Epithelial cell of prostate (primary cell): ENCODE results near the gene FBXL12.
"Not testable (repeated sequence)": the region's sequence is repeated elsewhere in the genome, so short reads cannot be mapped to it uniquely, and the experiment has no call there.

Experiments
- DNase-seq: peaks from one replicate; pipeline ENCODE4 v3.0.0-alpha.2; 2011; ENCODE audit warnings: low read depth, low spot score
- H3K27ac ChIP-seq: fragments of 450-650 bp; 2 replicates; pipeline ENCODE4 v1.5.1; 2017; ENCODE audit warnings: mild to moderate bottlenecking

FBXL12 gene

GRCh38 chr19:9842834-9843625, 24.2 kb upstream of the FBXL12 start:
- no peak for DNase-seq
- H3K27ac ChIP-seq = no peak overlapping the region

DNA sequence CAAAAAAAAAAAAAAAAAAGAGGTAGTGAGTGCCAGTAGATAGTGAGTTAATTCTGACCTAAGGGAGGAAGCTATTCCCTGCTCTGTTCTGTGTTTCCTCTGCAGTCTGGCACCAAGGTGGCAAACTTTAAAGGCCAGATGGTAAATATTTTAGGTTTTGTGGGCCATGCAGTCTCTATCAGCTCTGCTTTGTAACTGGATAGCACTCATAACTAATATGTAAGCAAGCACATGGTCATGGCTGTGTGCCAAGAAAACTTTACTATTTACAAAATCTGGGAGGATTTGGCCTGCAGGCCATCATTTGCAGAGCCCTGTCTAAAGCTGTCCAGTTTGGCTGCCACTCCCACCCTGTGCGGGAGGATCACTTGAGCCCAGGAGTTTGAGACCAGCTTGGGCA, 20.5 kb upstream of the FBXL12 start:
- no peak for DNase-seq
- no peak overlapping the region for H3K27ac ChIP-seq

GRCh38 chr19:9838324-9838723, 19.4 kb upstream of the FBXL12 start:
- H3K27ac ChIP-seq = no peak overlapping the region
- no peak for DNase-seq

DNA sequence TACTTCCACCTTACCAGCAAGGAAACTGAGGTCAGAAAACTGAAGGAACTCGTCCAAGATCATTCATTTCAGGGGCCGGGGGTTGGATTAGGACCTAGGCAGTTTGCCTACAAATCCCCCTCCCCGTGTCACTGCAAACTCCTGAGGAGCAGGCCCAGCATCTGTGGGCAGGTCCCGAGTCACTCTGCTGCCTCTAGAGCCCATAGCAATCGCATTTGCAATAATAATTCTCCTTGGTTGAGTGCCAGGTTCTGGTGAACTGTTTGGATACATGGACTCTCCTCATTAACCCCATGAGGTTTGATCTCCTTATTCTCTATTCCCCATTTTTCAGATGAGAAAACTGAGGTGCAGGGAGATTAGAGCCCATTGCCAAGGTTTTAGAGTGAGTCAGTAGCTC, 17.1 kb upstream of the FBXL12 start:
- no peak for DNase-seq
- no peak overlapping the region for H3K27ac ChIP-seq

GRCh38 chr19:9835507-9835949, 16.6 kb upstream of the FBXL12 start:
- no peak for DNase-seq

DNA sequence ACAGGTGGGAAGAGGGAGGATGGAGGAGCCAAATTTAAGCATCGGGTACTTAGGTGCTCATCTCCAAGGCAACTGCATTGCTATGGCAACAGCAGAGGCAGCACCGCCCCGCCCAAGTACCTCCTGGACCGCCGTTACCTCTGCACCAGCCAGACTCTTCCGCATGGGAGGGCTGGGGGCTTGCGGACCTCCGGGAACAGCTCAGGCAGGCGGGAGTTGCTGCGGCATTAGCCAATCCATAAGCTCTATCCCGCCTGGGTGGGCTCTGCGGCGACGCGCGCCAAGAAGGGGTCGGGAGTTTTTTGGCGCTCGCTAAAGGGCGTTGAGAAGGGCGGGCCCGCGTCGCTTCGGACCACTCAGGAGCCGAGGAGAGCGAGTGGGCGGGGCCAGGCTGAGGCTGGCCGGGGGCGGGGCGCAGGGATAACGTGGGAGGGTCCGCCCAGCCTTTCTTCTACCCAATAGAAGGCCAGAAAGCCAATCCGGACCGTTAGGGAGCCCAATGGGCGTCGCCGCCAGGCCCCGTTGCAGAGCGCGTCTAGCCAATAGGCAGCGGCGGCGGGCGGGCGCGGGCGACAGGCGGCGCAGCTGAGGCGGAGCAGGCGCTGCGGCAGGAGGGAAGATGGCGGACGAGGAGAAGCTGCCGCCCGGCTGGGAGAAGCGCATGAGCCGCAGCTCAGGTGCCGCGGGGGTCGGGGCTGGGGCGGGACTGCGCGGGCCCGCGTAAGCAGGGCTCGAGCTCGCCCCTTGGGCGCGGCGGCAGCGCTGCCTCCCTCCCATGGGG, 16.0 kb upstream of the FBXL12 start, which contains the start of gene PIN1:
Gene PIN1 (plus strand): TSS at position 593 of the 781 bp plus-strand sequence. CDS start 27 bp downstream, at position 620.
- peak; percentile 89 for DNase-seq
- no peak within 1 kb of the TSS for H3K27ac ChIP-seq

More at GRCh38 chr19:9835507-9835949, 16.6 kb upstream of the FBXL12 start:
- H3K27ac ChIP-seq = no peak overlapping the region

GRCh38 chr19:9834307-9834725, 15.4 kb upstream of the FBXL12 start:
- no peak overlapping the region for H3K27ac ChIP-seq
- DNase-seq = no peak

GRCh38 chr19:9828551-9829063, 9.7 kb upstream of the FBXL12 start:
- H3K27ac ChIP-seq = peak overlapping the region; percentile 74
- DNase-seq = no peak

DNA sequence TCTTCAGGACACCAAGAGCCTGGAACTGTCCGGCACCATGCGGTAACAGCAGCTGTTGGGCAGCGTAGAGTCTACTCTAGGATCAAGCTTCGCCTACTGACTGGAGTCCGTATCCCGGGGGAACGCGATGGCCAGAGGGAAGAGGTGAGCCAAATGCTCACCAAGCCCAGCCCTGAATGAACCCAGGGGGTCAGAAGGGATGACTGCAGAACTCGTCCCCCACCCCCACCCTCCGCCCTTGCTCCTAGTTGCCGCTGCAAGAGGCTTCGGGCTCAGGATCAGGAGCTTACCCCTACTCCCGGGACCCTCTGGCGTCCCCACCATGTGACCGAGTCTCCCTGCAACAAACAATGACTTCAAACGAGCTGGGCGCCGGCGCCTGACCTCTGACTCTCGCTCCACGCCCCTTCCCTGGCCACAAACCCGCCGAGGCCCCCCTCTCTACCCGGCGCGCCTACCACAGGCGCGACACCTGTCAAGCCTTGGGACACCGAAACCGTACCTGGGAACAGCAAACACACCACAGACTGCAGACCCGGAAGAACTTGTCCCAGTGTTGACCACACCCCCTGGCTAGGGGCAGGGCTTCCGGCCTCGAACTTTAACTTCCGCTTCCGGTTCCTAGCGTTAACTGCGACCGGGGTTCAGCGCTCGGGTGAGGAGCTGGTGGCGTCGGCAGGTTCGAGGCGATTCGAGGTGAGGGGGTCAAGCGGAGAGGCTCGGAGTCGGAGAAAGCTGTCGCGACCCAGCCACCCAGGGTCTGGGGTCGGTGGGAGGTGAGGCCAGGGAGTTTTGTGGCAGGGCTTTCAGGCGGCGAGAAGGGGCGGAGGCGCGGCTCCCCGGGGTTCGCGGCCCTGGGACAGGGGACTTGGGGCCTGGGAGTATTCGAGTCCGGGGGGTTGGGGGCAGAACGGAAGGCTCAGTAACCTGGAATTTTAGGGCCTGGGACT, 8.7 kb upstream of the FBXL12 start, which contains the start of gene UBL5:
Gene UBL5 (plus strand): TSS at position 630 of the 950 bp plus-strand sequence. CDS start 420 bp downstream, outside the sequence.
- H3K27ac ChIP-seq = peak within 1 kb of the TSS; percentile 74
- DNase-seq = peak; percentile 62

DNA sequence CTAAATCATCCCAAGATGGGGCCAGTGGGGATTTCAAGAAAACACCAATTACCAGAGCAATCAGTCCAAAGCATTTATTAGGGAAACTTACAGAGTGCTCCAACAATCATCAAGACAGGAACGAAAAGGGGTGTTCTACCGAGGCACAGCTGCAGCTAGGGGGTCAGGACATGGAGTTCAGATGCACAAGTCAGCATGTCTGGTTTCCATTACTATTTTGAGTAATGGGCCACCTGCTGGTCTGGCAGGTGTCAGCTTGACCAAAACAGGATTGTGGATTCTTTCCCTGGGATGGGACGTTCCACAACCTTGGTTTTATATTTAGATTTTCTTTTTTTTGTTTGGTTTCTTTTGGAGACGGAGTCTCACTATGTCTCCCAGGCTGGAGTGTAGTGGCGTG, 4.9 kb upstream of the FBXL12 start:
- no peak overlapping the region for H3K27ac ChIP-seq
- no peak for DNase-seq

DNA sequence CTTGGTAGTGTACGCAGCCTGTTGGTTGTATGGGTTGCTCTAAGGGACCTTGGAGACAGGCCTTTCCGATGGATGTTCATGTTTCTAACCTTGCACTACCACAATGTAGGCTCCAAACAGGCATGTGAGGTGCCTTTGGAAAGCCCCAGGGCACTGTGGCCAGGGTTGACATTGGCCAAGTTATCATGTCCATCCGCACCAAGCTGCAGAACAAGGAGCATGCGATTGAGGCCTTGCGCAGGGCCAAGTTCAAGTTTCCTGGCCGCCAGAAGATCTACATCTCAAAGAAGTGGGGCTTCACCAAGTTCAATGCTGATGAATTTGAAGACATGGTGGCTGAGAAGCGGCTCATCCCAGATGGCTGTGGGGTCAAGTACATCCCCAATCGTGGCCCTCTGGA, 1.2 kb upstream of the FBXL12 start:
- not testable (repeated sequence) for DNase-seq
- peak overlapping the region; percentile 89 for H3K27ac ChIP-seq

- DNase-seq = no peak
Observed at GRCh38 chr19:9819596-9819909, 674 bp upstream of the FBXL12 start.

DNA sequence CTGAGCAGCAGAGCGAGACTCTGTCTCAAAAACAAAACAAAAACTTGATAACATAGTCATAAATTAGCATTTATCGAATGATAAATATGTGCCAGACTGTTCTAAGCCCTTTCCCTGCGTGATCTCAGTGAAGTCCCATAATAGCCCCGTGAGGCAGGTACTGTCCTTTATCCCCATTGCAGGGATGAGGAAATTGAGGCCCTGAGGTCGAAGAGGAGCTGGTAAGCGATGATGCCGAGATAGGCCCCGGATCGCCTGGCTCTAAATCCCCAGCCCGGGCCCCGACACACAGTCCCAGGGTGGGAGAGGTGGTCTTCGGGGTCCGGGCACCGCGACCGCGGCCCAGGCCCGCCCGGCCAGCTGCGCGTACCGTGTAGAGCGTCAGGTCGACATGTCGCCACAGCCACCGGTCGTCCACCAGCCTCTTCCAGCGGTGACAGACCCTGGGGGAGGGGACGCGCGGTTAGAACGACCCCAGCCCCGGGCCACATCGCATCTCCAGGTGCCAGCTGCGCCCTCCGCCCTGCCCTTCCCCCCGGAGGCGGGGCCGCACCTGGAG, 625 bp downstream of the FBXL12 start:
- H3K27ac ChIP-seq = peak overlapping the region; percentile 89
- DNase-seq = no peak

More at GRCh38 chr19:9819596-9819909, 674 bp upstream of the FBXL12 start:
- peak overlapping the region; percentile 89 for H3K27ac ChIP-seq

GRCh38 chr19:9811139-9811538, 7.7 kb downstream of the FBXL12 start:
- DNase-seq = no peak
- no peak overlapping the region for H3K27ac ChIP-seq

- DNase-seq = no peak
- H3K27ac ChIP-seq = no peak overlapping the region
Observed at GRCh38 chr19:9808855-9809824, 9.7 kb downstream of the FBXL12 start.

GRCh38 chr19:9806803-9807202, 12.1 kb downstream of the FBXL12 start:
- DNase-seq = no peak
- H3K27ac ChIP-seq = no peak overlapping the region

- no peak for DNase-seq
- no peak overlapping the region for H3K27ac ChIP-seq
Observed at GRCh38 chr19:9801976-9802375, 16.9 kb downstream of the FBXL12 start.

- no peak for DNase-seq
- H3K27ac ChIP-seq = peak overlapping the region; percentile 80
Observed at GRCh38 chr19:9799162-9799561, 19.7 kb downstream of the FBXL12 start.
